Ovary (tissue), 9 donors: ENCODE results near the gene CRY2. TPM values are rescaled to one million over a fixed set of nuclear protein-coding genes. Genes with fewer than 3 reads are reported as not detected.

Experiments used
- DNase-seq, 5 donors: peaks; one replicate each; pipeline ENCODE4 v3.0.0-alpha.2; 2019 to 2020
- H3K27ac ChIP-seq, 2 donors: fragments of 200-600 bp; one replicate each; pipeline versions ENCODE4 v1.5.1 to v1.8.0; 2019 to 2022
- H3K27me3 ChIP-seq: fragments of 200-600 bp; one replicate; pipeline ENCODE4 v1.8.0; 2022
- H3K36me3 ChIP-seq: fragments of 200-600 bp; sonication (generic); one replicate; pipeline ENCODE4 v1.5.1; 2019
- H3K4me1 ChIP-seq: one replicate; pipeline ENCODE4 v1.8.1; 2013; ENCODE audit warnings: mild to moderate bottlenecking, moderate library complexity; ENCODE audit not compliant: insufficient read depth
- H3K4me3 ChIP-seq: fragments of 200-600 bp; sonication (generic); one replicate; pipeline ENCODE4 v1.5.1; 2017
- H3K9me3 ChIP-seq, 2 donors: fragments of 200-600 bp in 1 of 2; sonication (generic) in 1 of 2; one replicate each; pipeline versions ENCODE4 v1.5.1 to v1.8.1; 2013 to 2019; ENCODE audit warnings: mild to moderate bottlenecking in 1 of 2, moderate library complexity in 1 of 2
- EP300 ChIP-seq: sonication (generic); formaldehyde crosslinking; IDR thresholded peaks from one replicate; pipeline ENCODE4 v1.6.1; 2017; ENCODE audit warnings: antibody characterized with exemption
- POLR2A ChIP-seq: fragments of 450-650 bp; IDR thresholded peaks from one replicate; pipeline ENCODE4 v1.6.1; 2017; ENCODE audit warnings: antibody characterized with exemption, mild to moderate bottlenecking, moderate library complexity
- WGBS, 3 donors: extraction: QIAGEN DNeasy Blood & Tissue Kit in 1 of 3; methylation state at CpG; one replicate each; pipeline versions ENCODE4 v1.1.5 to v1.1.7; 2013 to 2017; 5-methylcytosine and 5-hydroxymethylcytosine counted together
- intact Hi-C, 4 donors: fragments of 100-400 bp; cut with DNase I; formaldehyde crosslinking; loops; one replicate each; pipeline versions ENCODE4 v1.11.0 to v1.15.1; 2022 to 2023
- polyA plus RNA-seq, 2 donors: library from polyadenylated mRNA; stranded (reverse); fragments of 200-250 nt in 1 of 2; fragments of 350-450 nt in 1 of 2; fragmentation: Illumina TruSeq in 1 of 2; extraction: RNeasy Lipid Tissue Mini Kit (QIAGEN cat#74804) in 1 of 2; gene quantifications; one replicate each; pipeline ENCODE4 v1.2.3, GENCODE V29; 2013 to 2014
- total RNA-seq, 7 donors: library from RNA; depleted of rRNA in 2 of 7; stranded (reverse); fragments of >200 nt in 2 of 7; fragmentation: NEBNext Ultra II Directional in 3 of 7; extraction: Animal tissue kit (Norgen Biotek cat#: 25700) in 3 of 7; gene quantifications; one replicate each; pipeline versions ENCODE4 v1.1.0 to v1.2.4, GENCODE V29; 2016 to 2023
- TF ChIP-seq, protein P1 (sequence below), 3 donors: fragments of 450-650 bp in 2 of 3; fragments of 200-600 bp in 1 of 3; IDR thresholded peaks; one replicate each; pipeline versions ENCODE4 v1.5.1 to v1.8.0; 2016 to 2022; ENCODE audit warnings: antibody characterized with exemption in 3 of 3, mild to moderate bottlenecking in 1 of 3
- donor health status: DM: no; HTN: no; CAD: no; lungs with moderate emphysema.
- donor health status: DM: no; HTN: no; CAD: no.
- donor health status: Bipolar disorder and iron deficiency.
- donor health status: DM: yes; HTN: yes; CAD: no.
- donor health status: DM: no; HTN: no; CAD: no.
- donor health status: DM: yes; HTN: yes; CAD: no.

The CRY2 gene
- total and polyA plus RNA-seq, 9 donors = 37.2 to 94.2 (median 51.9) TPM

- Histone ChIP-seq H3K27me3 (no peaks in the 10 kb centered on the region), H3K36me3 (no peaks in the 10 kb centered on the region), H3K27ac (peak overlapping the region in 1 of 2 donors; percentile 57), H3K4me1 (peaks cover 27% of the 10 kb centered on the region), H3K4me3 (no peak overlapping the region), H3K9me3 (no peaks in the 10 kb centered on the region)
- TF ChIP-seq, protein P1, sequence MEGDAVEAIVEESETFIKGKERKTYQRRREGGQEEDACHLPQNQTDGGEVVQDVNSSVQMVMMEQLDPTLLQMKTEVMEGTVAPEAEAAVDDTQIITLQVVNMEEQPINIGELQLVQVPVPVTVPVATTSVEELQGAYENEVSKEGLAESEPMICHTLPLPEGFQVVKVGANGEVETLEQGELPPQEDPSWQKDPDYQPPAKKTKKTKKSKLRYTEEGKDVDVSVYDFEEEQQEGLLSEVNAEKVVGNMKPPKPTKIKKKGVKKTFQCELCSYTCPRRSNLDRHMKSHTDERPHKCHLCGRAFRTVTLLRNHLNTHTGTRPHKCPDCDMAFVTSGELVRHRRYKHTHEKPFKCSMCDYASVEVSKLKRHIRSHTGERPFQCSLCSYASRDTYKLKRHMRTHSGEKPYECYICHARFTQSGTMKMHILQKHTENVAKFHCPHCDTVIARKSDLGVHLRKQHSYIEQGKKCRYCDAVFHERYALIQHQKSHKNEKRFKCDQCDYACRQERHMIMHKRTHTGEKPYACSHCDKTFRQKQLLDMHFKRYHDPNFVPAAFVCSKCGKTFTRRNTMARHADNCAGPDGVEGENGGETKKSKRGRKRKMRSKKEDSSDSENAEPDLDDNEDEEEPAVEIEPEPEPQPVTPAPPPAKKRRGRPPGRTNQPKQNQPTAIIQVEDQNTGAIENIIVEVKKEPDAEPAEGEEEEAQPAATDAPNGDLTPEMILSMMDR (IDR thresholded peaks at IDR 0.05) = no peak
- TF ChIP-seq POLR2A = no peak
- no peak for TF ChIP-seq EP300
- peak in 3 of 5 donors; percentile 42 to 55 (median 48) for DNase-seq
- WGBS, 3 donors = 8 to 21% (median 9%) methylated on average over 2 of the region's 2 CpGs
- intact Hi-C loops = no loop called here
These were observed 10.7 kb downstream of the CRY2 start for GRCh38 chr11:45857961-45858474.

DNA sequence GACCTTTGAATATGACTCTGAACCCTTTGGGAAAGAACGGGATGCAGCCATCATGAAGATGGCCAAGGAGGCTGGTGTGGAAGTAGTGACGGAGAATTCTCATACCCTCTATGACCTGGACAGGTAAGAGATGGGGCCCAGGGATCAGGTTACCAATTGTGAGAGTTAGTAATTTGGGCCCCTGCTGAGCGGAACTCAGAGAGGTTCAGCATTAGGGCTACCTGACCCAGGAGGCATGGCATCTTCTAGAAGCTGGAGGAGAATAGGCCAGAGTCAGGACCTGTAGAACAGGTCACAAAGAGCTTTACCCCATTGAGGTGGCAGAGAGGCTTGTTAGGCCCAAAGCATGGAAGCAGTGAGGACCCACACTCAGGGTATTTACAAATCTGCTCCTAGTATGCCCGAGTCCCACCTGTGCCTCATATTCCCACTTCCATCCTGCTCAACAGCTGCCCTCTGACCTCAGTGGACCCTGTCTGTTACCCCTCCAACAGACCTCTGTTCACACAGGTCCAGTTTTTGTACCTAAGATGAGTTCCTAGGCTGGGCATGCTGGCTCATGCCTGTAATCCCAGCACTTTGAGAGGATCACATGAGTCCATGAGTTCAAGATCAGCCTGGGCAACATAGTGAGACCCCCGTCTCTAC, 11.6 kb downstream of the CRY2 start:
- no peak for DNase-seq
- peaks cover 27% of the 10 kb centered on the region for H3K4me1 ChIP-seq
- TF ChIP-seq POLR2A (no peak), EP300 (no peak)
- TF ChIP-seq, protein P1 (IDR thresholded peaks at IDR 0.05) = no peak
- H3K9me3 ChIP-seq = no peaks in the 10 kb centered on the region
- no peaks in the 10 kb centered on the region for H3K36me3 ChIP-seq
- WGBS, 3 donors = 67 to 74% (median 68%) methylated on average over 5 of the region's 5 CpGs
- H3K4me3 ChIP-seq = no peak overlapping the region
- intact Hi-C loops = no loop called here
- H3K27ac ChIP-seq = peak overlapping the region; percentile 35 to 57
- no peaks in the 10 kb centered on the region for H3K27me3 ChIP-seq

DNA sequence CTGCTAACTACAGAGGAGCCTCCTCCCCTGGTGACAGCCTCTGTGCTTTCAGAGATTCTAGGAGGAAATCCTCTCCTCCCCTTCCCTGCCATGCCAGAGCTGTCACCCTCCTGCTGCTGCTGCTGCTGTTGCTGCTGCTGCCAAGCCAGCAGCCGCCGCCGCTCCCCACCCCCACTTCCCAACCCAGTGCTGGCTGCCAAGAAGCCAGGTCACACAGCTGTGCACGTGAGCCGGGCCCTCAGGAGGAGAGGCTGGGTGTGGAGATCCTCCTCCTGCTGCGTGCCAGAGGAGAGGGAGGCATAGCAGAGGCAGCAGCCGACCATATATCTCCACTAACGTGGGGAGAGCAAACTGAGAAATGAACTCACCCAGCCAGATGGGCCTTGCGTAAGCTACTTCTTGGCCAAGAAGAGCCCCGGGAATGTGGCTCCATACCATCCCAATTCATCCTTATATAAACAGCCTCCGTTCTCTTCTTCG, 12.4 kb downstream of the CRY2 start:
- Histone ChIP-seq H3K36me3 (no peaks in the 10 kb centered on the region), H3K4me1 (peaks cover 27% of the 10 kb centered on the region), H3K4me3 (no peak overlapping the region), H3K27me3 (no peaks in the 10 kb centered on the region), H3K27ac (peak overlapping the region in 1 of 2 donors; percentile 60), H3K9me3 (no peaks in the 10 kb centered on the region)
- 3 to 7% (median 6%) methylated on average over 12 of the region's 12 CpGs for WGBS, 3 donors
- TF ChIP-seq POLR2A (no peak), EP300 (no peak)
- TF ChIP-seq, protein P1 (IDR thresholded peaks at IDR 0.05) = no peak
- DNase-seq = peak; percentile 93 to 97 (median 95)
- intact Hi-C loops = no loop called here

DNA sequence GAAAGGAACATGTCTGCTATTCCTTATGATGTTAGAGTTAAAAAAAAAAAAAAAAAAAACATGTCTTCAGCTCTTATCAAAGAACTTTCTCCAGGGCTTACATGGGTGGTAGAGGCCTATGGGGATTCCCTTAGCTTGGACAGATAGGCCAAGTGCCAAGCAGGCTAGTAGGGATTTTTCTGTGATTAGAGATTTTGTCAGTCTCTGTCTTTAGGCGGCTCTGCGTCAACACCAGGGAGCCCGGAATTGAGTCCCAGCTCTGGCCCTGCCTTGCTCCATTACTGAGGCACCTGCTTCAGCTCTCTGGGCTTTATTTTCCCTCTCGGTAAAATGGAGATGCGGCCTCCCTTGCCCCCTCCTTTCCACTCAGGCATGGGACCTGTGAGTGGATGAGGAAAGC, 13.1 kb downstream of the CRY2 start:
- H3K4me3 ChIP-seq = no peak overlapping the region
- no peaks in the 10 kb centered on the region for H3K27me3 ChIP-seq
- intact Hi-C loops = no loop called here
- H3K36me3 ChIP-seq = no peaks in the 10 kb centered on the region
- TF ChIP-seq, protein P1 (IDR thresholded peaks at IDR 0.05) = no peak
- TF ChIP-seq EP300 = no peak
- TF ChIP-seq POLR2A = no peak
- H3K9me3 ChIP-seq = no peaks in the 10 kb centered on the region
- H3K27ac ChIP-seq = peak overlapping the region in 1 of 2 donors; percentile 60
- WGBS, 3 donors = 82 to 94% (median 85%) methylated on average over 5 of the region's 5 CpGs
- DNase-seq = no peak
- H3K4me1 ChIP-seq = peaks cover 27% of the 10 kb centered on the region
